Measurements from ENCODE around the gene CYTH4.

DNA sequence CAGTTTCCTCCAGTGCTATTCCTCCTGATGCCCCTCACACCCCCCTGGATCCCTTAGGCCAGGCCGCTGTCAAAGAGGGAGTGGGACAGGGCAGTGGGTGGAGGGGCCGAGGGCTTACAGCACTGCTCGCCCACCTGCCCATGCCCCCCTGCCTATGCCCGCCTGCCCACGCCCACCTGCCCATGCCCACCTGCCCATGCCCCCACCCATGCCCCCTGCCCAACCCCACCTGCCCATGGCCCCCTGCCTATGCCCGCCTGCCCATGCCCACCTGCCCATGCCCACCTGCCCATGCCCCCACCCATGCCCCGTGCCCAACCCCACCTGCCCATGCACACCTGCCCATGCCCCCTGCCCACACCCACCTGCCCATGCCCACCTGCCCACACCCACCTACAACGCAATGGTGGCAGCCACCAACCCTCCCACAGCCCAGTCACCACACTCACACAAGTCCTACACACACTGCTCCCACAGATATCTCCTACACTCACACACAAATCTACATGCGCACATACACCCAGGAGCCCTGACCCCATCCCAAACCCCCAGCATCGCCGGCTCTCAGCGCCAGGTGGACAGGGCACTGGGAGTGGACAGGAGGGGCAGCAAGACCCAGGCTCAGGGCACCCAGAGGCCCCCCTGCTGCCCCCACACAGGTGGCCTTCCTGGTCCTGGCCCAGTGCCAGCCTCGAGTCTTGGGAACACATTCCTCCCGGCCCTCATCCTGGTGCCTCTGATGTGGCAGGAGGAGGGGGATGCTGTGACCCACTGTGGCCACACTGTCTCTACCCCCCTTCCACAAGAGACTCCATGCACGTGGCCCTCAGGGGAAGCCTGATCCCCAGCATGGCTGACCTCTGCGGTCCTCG is 61.8 kb downstream of the CYTH4 start:
- no peak for TF ChIP-seq ZNF274 (IDR thresholded peaks at IDR 0.05; ENCODE audit: low read depth, low read length)
- no peak for TF ChIP-seq YY1 (IDR thresholded peaks at IDR 0.05; ENCODE audit: insufficient read depth, insufficient read length)
